GM19193 (cell line): ENCODE data around the gene SMTNL2.

ENCODE experiments used
- POLR2A ChIP-seq: IDR thresholded peaks from 4 replicates; pipeline ENCODE4 v1.6.1; 2011; ENCODE audit not compliant: insufficient read depth, insufficient read length; ENCODE audit errors: extremely low read depth

Gene SMTNL2

GRCh38 chr17:4542726-4543191 lies 41.6 kb upstream of the SMTNL2 start:
- no peak for TF ChIP-seq POLR2A

- TF ChIP-seq POLR2A = no peak
These were observed 40.7 kb upstream of the SMTNL2 start for GRCh38 chr17:4543557-4544026.

- TF ChIP-seq POLR2A = no peak
These were observed 40.0 kb upstream of the SMTNL2 start for GRCh38 chr17:4544135-4544950.

- TF ChIP-seq POLR2A = no peak
These were observed 39.4 kb upstream of the SMTNL2 start for GRCh38 chr17:4544951-4545216.

GRCh38 chr17:4545217-4545951 lies 38.9 kb upstream of the SMTNL2 start:
- TF ChIP-seq POLR2A = no peak

- TF ChIP-seq POLR2A = no peak
These were observed 37.0 kb upstream of the SMTNL2 start for GRCh38 chr17:4547118-4547906.

GRCh38 chr17:4548061-4548461 lies 36.3 kb upstream of the SMTNL2 start:
- no peak for TF ChIP-seq POLR2A

- TF ChIP-seq POLR2A = no peak
These were observed 35.4 kb upstream of the SMTNL2 start for GRCh38 chr17:4548721-4549531.

GRCh38 chr17:4549781-4550533 lies 34.4 kb upstream of the SMTNL2 start:
- TF ChIP-seq POLR2A = no peak

- no peak for TF ChIP-seq POLR2A
These were observed 33.7 kb upstream of the SMTNL2 start for GRCh38 chr17:4550534-4551039.

- TF ChIP-seq POLR2A = no peak
These were observed 33.2 kb upstream of the SMTNL2 start for GRCh38 chr17:4551141-4551540.

- TF ChIP-seq POLR2A = no peak
These were observed 32.4 kb upstream of the SMTNL2 start for GRCh38 chr17:4551796-4552525.

GRCh38 chr17:4553669-4554068 lies 30.7 kb upstream of the SMTNL2 start:
- TF ChIP-seq POLR2A = no peak
